HG03354 (cell line): ENCODE data around the gene DNAH1.
"Not testable (repeated sequence)": the region's sequence is repeated elsewhere in the genome, so short reads cannot be mapped to it uniquely, and the experiment has no call there.

Experiments
- ATAC-seq: cut with Tn5 transposase; IDR thresholded peaks from one replicate; pipeline ENCODE4 v1.9.1; 2021; ENCODE audit warnings: mild to moderate bottlenecking; ENCODE audit not compliant: unreplicated experiment, poor library complexity, severe bottlenecking

DNAH1 gene

DNA sequence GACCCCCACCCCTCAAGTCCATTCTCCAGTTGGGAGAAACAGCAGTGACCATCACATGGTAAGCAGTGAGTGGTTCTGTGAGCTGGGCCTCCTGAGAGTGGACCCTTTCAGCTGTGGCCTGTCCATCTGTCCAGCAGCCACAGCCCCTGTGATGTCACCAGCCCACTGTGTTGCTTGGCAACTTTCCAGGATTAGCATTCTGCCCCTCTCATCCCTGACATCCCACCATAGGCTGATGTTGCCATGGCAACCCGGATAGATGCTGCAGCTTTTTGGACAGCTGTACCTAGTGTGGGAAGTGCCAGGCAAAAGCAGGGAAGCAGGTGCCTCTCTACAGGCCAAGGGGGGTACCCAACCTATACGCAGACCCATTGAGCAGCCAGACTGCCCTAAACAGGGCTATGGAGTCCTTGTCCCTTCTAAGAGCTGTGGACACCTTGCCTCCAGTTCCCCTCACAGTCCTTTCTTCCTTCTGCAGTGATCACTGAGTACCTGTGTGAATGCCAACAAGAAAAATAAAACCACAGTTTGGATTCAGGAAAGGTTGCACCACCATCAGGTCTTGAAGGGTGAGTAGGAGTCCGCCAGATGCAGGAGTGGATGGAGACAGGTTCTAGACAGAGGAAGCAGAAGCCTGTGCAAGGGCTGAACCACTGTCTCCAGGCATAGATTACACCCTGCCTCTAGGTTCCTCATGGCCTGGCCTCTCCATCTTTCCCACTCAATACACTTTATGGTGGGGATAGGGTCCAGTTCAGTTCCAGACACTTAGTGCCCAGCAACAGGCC is at the start of gene DNAH1:
Gene DNAH1 (plus strand): TSS at position 343 of the 788 bp plus-strand sequence. CDS start 6,124 bp downstream, outside the sequence.
- ATAC-seq: no peak

DNA sequence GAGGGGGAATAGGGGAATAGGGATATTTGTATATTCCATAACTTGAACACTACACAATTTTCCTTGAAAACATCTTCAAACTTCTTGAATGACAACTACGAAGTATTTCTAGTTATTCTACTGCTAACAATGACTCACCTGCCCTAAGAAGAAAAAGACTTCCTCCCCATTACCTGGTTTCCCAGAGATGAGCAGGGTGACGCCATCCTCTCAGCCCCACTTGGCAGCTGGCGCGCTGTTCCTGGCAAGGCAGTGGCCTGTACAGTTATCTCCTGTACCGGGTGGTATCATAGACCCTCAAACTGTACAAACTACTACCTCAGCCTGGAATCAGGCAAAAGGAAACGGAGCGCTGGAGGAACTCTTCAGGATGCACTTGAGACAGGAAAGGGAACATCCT is 48.1 kb upstream of the DNAH1 start:
- no peak for ATAC-seq

DNA sequence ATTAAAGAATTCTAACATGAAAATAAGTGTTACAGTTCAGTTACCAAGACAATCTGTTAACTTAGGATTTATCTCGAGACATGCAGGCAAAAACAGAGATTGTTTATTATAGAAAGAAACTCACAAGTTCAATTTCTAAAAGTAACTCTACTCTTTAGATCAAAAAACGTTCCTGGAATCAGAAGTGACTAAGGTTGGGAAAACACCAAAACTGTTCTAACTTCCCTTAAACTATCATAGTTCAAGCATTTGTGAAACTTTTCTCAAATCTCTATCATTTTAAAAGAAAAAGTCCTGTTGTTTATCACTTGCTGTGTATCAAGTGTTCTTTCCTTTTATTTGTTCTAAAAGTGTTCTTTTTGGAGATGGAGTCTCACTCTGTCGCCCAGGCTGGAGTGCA is 46.3 kb upstream of the DNAH1 start:
- ATAC-seq: no peak

DNA sequence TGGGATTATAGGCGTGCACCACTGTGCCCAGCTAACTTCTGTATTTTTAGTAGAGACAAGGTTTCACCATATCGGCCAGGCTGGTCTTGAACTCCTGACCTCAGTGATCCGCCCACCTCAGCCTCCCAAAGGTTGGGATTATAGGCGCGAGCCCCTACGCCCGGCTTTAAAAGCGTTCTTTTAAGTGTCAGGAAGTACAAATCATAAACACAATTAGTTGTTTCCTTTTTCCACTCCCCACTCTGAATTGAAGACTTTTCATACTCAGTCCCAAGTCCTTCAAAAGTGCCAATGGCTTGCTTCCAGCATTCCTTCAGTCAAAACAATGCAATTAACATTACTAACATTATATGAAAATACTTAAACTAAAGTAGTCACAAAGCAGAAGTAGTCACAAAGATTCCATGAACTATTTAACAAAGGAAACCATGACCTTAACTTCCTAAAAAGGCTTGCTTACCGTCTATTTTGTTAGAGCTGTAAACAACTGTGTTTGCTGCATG is 45.8 kb upstream of the DNAH1 start:
- ATAC-seq: no peak

DNA sequence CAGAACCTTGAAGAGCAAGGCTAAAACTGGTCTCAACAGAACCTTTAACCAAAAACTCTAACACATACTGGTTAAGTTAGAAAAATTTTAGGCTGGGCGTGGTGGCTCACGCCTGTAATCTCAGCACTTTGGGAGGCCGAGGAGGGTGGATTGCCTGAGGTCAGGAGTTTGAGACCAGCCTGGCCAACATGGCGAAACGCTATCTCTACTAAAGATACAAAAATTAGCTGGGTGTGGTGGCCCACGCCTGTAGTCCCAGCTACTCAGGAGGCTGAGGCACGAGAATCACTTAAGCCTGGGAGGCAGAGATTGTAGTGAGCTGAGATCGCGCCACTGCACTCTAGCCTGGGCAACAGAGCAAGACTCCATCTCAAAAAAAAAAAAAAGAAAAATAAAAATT is 43.9 kb upstream of the DNAH1 start:
- not testable (repeated sequence) for ATAC-seq

DNA sequence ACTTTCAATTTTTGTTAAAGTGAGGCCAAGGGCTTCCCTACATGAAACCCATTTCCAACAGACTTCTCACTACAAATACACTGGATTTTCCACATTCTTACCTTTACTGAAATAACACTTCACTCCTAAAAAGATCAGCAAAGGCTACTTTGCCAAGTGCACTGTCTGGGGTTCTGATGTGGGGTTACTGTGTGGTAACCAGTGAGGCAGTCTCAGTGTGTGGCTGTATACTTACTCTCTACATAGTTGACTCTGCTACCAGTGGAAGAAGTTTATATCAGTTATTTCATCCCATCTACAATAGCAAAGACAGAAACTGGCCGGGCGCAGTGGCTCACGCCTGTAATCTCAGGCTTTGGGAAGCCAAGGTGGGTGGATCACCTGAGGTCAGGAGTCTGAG is 43.3 kb upstream of the DNAH1 start:
- ATAC-seq: no peak

DNA sequence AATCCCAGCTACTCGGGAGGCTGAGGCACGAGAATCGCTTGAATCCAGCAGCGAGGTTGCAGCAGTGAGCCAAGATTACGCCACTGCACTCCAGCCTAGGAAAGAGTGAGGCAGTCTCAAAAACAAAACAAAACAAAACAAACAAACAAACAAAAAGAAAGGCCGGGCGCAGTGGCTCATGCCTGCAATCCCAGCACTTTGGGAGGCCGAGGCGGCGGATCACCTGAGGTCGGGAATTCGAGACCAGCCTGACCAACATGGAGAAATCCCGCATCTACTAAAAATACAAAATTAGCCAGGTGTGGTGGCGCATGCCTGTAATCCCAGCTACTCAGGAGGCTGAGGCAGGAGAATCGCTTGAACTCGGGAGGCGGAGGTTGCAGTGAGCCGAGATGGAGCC is 41.3 kb upstream of the DNAH1 start:
- ATAC-seq: not testable (repeated sequence)

DNA sequence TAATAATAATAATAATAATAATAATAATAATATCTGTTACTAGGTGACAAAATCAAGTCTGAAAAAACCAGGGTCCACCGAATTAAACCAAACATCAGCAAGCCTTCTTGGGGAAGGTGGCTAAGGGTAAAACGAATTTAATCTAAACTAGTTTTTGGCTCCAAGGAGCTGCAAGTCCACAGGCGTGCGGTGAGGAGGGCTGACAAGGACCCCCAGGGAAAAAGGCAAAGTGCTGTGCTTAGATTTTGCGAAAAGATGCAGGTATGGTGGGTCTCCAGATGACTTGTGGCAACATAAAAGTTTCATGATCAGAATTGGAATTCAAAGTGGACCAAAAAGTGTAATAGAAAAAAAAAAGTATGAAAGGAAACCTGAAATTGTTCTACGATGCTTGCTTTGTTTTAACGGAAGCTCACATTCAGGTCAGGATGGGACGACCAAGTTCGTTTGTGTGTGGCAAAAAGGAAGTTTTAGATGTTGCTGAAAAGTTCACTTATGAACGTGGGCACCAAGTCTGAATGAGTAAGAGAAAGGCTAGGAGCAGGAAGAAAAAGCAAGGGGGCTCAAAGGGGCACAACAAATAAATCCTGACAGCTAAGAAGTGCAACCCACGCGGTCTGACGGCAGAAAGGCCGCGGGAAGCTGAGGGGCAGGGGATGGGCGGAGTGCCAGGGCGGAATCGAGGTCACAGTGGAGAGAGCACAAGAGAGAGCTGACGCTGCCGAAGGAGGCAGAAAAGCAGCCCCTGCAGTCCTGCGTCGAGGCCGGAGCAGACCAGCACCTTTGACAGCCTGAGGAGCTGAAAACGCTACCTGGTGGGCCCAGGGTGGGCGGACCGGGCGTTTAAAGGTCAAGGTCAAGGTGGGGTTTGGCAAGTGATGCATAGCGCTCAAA is 38.8 kb upstream of the DNAH1 start:
- ATAC-seq: peak; percentile 31

DNA sequence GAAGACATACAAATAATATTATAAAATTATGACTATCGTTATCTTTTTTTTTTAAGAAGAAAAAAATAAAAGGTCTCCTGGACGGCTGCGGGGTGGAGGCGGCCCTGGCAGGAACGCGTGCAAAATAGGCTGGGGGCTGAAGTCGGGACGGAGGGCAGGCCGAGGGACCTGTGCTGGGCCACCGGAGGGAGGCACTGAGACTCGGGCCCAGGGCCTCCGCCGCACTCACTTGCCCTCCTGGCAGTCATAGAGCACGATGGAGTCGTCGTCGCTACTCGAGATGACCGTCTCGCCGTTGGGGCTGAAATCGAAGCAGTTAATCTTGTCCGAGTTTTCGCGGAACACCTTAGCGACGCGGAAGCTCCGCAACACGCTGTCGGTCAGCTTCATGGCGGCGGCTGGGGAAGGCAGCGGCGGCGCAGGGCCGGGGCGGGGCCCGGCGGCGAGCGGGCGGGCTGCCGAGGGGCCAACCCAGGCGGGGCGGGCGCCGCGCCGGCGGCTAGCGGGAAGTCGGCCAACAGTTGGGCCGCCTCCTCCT is 38.1 kb upstream of the DNAH1 start:
- peak; percentile 63 for ATAC-seq

DNA sequence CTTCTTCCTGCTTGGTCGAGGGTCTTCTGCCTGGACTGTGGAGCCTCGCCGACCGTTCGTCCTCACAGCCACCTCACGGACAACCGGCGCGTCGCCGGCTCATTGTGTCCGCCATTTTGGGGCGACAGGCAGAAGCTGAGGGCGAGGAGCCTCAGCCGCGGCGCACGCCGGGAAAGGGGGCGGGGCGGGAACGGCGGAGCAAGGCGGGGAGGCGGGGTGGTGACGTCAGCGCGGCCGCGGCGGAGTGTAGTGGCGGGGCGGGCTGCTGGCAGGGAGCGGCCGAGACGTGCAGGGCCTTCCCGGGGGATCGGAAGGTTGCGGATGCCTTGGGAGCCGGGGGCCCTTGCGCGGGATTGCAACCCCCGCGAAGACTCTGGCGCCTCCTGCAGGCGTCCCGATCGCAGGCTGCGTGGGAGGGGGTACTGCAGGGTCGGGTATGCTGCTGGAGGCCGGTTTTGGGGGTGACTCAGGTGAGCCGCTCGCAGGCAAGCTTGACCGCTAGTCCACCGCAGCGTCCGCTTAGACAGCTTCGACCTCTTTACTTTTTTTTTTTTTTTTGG is 37.5 kb upstream of the DNAH1 start, which contains the start of gene WDR82:
Gene WDR82 (minus strand): TSS at position 140 of the 560 bp plus-strand sequence. CDS start 288 bp downstream, outside the sequence.
- peak; percentile 84 for ATAC-seq

DNA sequence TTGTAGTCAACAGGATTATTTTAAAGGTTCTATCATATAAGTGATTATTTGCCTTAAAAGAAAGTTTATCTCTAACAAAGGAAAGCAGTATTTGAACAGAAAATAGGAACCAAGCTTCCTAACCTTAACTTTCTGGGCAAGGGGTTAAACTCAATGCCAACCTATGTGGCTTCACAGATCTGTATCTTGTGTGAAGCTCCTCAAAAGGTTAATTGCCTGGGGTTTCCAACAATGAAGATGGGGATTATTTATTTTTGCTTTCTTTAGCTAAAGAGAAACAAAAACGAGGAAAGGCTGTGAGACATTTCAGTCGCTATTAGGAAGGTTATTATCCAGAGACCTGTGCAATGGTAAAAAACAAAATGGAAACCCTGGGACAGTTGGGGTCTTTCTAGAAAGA is 36.5 kb upstream of the DNAH1 start:
- ATAC-seq: no peak

DNA sequence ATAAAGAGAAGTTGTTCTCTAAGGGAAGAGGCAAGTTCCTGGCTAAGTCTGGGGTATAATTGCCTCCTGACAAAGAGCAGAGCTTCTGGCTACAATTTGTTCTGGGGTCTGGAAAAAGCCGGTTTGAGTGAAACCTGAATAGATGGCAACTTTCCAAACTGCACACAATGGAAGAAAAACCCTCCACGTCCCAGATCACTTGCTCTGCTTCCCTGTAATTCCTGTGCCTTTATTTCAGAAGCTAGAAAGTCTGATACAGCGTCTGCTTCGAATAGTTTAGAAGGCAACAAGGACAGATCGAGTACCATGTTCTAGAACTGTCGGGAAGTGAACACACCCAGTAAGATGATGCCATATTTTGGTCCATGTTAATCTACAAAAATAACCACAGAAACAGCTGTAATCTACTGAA is 36.1 kb upstream of the DNAH1 start:
- ATAC-seq: no peak

DNA sequence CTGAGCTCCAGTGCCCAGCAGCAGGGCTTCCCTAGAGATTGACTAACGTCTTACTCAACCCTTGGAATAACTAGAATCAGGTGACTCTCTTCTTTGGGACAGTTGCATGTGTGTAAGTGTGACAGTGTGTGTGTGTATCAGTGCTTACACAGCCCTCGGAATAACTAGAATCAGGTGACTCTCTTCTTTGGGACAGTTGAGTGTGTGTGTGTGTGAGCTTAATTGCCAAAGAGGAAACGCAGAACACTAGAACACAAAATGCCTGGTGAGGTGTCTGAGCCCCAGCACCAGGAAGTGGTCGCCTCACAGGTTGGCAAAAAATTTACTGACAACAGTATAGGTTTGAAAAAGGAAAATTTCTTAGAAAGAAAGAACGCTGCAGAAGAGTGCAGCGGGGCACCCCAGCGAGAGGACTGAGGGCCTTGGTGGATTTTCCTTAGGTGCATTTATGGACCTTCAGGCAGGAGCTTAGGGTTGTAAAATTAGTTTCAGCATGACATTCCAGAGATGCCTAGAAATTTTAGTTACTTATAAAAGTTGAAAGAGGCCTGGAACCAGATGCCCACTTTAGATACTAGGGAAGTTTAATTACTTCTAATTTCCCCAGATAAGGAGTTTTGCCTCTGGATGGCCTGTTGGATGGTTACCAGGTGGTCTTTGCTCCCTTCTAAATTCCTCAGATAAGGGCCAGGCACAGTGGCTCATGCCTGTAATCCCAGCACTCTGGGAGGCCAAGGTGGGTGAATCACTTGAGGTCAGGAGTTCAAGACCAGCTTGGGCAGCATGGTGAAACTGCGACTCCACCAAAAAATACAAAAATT is 33.9 kb upstream of the DNAH1 start:
- no peak for ATAC-seq

DNA sequence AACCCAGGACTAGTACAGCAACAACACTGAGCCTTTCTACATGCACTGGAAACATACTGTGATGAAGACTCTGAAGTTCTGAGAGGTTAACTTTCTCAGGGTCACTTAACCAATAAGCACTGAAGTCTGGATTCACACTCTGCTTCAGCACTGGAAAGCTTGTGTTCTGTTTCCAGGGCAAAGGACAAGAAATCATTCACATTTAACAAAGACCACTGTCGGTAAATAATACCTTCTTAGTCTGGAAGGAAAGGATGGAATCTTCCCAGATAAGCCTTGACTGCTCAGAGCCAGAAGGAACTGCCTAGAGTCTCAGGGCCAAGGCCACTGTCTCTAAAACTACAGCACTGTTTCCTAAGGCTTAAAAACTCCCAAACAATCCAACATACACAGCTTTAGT is 32.8 kb upstream of the DNAH1 start:
- ATAC-seq: no peak

DNA sequence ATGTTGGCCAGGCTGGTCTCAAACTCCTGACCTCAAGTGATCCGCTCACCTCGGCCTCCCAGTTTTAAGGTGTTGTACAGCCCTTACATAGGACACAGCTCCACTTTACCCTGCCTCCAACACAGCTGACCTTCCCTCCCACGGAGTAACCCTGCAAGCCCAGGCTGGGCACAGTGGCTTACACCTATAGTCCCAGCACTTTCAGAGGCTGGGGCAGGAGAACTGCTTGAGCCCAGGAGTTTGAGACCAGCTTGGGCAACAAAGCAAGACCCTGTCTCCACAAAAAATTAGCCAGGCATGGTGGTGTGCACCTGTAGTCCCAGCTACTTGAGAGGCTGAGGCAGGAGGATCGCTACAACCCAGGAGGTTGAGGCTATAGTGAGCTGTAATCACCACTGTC is 32.1 kb upstream of the DNAH1 start:
- not testable (repeated sequence) for ATAC-seq

DNA sequence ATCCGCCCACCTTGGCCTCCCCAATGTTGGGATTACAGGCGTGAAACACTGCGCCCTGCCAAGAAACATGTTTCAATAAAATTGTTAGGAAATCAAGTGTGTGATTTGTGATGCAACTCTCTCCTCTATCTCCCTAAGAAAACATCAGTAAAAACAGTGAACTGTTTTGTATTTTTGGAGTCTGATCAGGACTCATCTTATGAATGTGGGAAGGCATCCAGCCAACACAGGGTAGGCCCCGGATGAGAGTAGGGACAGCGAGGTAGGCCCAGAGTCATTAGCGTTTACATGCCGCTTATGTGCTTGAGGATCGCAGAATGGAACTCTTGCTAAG is 29.4 kb upstream of the DNAH1 start:
- no peak for ATAC-seq

DNA sequence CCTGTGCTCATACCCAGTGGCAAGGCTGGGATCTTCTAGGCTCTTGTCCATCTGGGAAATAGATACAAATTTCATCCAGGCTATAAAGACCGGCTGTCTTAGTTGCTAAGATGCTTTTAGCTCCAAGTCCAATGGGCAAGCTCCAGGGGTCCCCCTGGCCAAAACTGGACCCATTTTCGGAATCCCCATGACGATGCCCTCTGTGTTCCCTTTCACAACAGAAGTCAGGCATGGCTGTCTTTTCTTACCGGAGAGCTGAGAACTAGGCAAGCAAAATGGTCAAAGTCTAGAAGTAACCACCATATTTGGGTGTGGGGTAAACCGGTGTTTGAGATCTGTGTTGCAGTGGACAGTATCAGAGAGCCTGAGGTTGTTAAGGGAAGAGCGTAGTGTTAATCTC is 27.4 kb upstream of the DNAH1 start:
- ATAC-seq: no peak

DNA sequence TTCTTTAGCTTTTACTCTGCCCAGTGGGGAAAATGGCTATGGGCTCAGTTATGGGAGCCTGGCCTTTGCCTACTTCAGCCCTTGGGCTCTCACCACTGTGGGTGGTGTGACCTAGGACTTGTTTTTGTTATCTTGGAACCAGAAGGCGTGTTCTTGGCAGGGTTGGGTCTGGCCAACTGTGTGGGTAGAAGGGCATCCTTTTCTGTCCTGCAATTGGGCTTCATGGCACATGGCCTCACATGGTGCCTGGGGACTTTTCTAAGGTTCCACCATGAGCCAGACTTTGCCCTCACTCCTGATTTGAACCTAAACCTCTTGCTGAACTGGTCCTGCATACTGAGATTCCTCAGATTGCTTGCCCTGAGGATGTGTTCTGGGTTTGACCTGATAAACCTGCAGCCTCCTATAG is 26.8 kb upstream of the DNAH1 start:
- ATAC-seq: no peak
